ENCODE data around the gene PWWP2B.
A peak's percentile ranks its signal among the peaks of the same experiment; 100 is the strongest.

DNA sequence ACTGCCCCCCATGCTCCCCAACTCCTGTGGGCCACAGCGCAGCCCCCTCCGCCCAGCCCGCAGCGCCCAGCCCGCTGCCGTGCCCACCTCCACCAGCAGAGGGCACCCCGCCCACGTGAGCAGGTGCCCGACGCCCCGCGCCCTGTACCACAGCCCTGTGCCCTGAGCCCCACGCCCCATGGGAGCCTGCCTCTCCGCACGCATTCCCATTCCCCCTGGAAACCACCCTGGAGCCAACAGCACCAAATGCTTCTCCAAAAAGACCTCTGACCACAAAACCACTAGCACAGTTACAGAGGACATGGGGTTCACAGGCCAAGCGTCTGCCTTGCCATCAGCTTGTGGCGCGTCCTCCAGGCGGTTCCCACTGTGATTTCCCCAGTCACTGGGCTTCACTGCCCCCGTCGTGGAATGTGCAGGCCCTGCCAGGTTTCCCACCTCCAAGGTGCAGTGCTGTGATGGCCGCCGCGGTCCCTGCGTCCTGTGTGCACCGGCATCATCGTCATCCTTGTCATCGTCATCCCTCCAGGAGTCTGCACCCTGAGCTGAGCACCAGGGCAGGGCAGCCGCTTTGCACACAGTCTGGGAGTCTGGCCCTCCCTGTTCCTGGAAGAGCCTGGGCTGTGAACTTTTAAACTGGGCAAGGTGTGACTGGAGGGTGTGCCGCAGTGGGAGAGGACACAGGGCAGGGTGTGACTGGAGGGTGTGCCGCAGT is 61.7 kb downstream of the PWWP2B start:
- TF ChIP-seq, protein P1, sequence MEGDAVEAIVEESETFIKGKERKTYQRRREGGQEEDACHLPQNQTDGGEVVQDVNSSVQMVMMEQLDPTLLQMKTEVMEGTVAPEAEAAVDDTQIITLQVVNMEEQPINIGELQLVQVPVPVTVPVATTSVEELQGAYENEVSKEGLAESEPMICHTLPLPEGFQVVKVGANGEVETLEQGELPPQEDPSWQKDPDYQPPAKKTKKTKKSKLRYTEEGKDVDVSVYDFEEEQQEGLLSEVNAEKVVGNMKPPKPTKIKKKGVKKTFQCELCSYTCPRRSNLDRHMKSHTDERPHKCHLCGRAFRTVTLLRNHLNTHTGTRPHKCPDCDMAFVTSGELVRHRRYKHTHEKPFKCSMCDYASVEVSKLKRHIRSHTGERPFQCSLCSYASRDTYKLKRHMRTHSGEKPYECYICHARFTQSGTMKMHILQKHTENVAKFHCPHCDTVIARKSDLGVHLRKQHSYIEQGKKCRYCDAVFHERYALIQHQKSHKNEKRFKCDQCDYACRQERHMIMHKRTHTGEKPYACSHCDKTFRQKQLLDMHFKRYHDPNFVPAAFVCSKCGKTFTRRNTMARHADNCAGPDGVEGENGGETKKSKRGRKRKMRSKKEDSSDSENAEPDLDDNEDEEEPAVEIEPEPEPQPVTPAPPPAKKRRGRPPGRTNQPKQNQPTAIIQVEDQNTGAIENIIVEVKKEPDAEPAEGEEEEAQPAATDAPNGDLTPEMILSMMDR (IDR thresholded peaks at IDR 0.05): peak; percentile 90 to 95 (median 92)
- TF ChIP-seq POLR2A (IDR thresholded peaks at IDR 0.05): no peak
